Right forelimb (tissue), 1 donor: ENCODE measurements around the gene EEF1G.

Source experiments
- DNase-seq: peaks from one replicate; pipeline ENCODE4 v3.0.0-alpha.2; 2018

EEF1G gene

DNA sequence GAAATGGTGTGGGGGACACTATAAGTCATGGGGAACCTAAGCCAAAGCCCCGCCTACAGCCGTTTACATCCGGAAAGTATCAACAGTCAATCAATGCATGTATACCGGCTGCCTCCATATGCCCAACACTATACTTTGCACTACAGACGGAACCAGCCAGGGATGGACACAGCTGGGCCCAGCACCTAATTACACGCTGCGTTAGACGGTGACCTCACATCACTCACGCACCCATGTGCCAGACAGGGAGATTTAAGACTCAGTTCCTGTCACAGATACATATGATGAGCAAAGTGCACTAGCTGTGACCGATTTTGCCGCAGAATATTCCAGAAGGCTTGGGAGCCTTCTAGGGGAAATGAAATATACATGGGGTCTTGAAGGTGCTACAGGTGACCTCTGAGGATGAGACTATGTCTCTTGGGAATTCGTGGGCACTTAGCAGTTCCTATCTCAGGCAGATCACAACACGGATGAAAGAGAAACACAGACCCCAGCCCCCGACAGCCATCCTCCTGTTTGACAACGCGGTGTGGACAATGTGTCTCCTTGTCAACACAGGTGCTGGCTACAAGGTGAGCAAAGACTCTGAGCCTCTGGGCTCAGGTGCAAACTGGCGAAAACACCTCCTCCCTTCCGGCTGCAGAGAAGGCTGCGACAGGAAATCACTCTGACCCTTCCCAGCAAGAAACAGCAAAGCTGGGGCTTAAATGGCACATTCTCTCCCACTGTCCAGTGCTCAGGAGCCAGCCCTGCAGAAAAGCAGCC, 35.0 kb downstream of the EEF1G start:
- no peak for DNase-seq

- DNase-seq: no peak
Measured at GRCh38 chr11:62536301-62536957, 37.3 kb downstream of the EEF1G start.

DNA sequence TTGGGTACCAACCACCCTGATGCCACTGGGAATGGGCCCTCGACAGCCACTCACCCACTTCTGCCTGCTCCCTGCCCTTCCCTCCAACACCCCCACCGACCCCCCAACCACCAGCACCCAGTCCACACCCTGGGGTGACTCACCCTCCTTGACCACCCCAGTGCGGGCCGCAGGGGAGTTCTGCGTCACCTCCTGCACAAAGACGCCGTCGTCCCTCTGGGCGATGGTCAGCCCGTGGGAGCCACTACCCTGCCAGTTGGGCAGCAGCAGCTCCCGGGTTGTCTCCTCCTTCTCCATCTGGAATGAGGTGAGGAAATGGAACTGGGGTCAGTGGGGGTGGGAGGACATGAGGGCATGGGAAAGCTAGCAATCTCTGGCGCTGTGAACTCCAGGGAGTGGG, 37.9 kb downstream of the EEF1G start:
- no peak for DNase-seq

- no peak for DNase-seq
Measured at GRCh38 chr11:62534779-62535545, 38.7 kb downstream of the EEF1G start.

DNA sequence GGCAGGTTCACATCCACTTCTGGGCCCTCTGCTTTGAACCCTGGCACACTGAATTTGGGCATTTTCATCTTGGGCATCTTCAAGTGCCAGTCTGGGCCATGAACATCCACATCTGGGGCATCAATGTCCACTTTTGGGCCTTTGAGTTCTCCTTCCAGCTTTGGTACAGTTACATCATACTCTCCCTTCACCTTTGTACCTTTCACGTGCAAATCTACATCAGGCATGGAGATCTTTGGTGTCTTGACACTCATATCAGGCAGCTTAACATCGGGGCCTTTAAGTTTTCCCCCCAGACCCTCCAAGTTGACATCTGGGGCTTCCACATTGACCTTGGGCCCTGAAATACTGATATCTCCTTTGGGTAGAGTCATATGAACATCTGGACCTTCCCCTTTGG, 41.6 kb downstream of the EEF1G start:
- no peak for DNase-seq

- DNase-seq: no peak
Measured at GRCh38 chr11:62516736-62517371, 56.8 kb downstream of the EEF1G start.

DNA sequence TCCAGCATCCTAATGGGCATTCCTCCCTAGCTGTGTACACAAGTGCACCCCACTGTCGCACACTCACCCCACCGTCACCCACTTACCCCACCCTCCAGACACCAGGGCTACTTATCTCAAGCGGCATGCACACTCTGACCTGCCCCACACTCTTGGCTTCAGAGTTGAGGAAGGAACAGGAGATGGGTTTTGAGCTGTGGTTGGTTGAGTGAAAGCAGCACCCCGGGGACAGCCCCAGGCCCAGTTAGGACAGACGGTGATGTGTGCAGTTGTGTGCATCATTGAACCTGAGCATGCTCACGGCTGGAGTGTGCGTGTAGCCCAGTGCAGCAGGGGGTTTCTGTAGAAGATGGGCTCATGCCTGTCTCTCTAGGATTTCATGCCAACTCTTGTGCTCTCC, 59.5 kb downstream of the EEF1G start:
- no peak for DNase-seq

GRCh38 chr11:62513626-62514025, 60.1 kb downstream of the EEF1G start:
- DNase-seq: no peak

DNA sequence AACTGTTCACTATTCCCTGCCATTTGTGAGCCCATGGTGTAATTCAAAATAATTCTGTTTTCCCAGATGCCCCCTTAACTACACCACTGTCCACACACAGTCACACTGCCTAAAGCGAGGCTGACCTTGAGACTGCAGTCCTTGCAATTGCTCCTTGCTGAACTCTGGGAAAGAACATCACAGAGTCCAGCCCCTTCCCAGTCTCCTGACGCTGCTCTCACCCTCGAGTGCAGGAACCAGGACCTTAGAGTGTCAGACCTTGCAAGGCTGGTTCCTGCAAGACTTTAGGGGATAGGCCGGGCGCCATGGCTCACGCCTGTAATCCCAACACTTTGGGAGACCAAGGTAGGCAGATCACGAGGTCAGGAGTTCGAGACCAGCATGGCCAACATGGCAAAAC, 60.7 kb downstream of the EEF1G start:
- DNase-seq: no peak
